CD8-positive, alpha-beta memory T cell (primary cell): Measurements from ENCODE around the gene ERGIC1. TPM values are rescaled to one million over a fixed set of nuclear protein-coding genes. Genes with fewer than 3 reads are reported as not detected.

ENCODE experiments used
- CTCF ChIA-PET: fragments of 350-600 bp; sonication (Branson Sonifier 250); formaldehyde crosslinking; loops from one replicate; lab custom pipeline; 2021; ENCODE audit warnings: antibody characterized with exemption; lab: Charles Lee
- POLR2A ChIA-PET: fragments of 350-600 bp; sonication (Branson Sonifier 250); formaldehyde crosslinking; loops from one replicate; lab custom pipeline; 2021; ENCODE audit warnings: antibody characterized with exemption; lab: Charles Lee
- DNase-seq, 5 donors: peaks; one replicate each; pipeline versions ENCODE4 v3.0.0 to v3.0.0-alpha.2; 2020 to 2022; ENCODE audit warnings: mixed read lengths in 1 of 5
- H3K27ac ChIP-seq: one replicate; pipeline ENCODE4 v1.7.0; 2013; ENCODE audit warnings: low read depth, mild to moderate bottlenecking, low read length, moderate library complexity
- H3K27me3 ChIP-seq: 2 replicates; pipeline ENCODE4 v1.7.0; 2013; ENCODE audit warnings: low read length, mild to moderate bottlenecking; ENCODE audit not compliant: insufficient read depth, poor library complexity, severe bottlenecking
- H3K36me3 ChIP-seq: 2 replicates; pipeline ENCODE4 v1.7.0; 2013; ENCODE audit warnings: mild to moderate bottlenecking, low read length, moderate library complexity; ENCODE audit not compliant: insufficient read depth
- H3K4me1 ChIP-seq: 2 replicates; pipeline ENCODE4 v1.7.0; 2013; ENCODE audit warnings: mild to moderate bottlenecking, low read length, moderate library complexity; ENCODE audit not compliant: insufficient read depth
- H3K4me3 ChIP-seq: 2 replicates; pipeline ENCODE4 v1.7.0; 2013; ENCODE audit warnings: mild to moderate bottlenecking, low read length
- H3K9me3 ChIP-seq: 2 replicates; pipeline ENCODE4 v1.7.0; 2013; ENCODE audit warnings: mild to moderate bottlenecking, low read length
- H3K27ac Mint-ChIP-seq, 8 donors: one replicate each; pipeline ENCODE4 v1.8.0; 2020 to 2021; ENCODE audit warnings: mixed read lengths in 8 of 8, mild to moderate bottlenecking in 6 of 8, inconsistent platforms in 3 of 8, moderate library complexity in 3 of 8
- H3K27me3 Mint-ChIP-seq, 2 donors: one replicate each; pipeline ENCODE4 v1.8.0; 2020 to 2021; ENCODE audit warnings: mixed read lengths in 2 of 2, mild to moderate bottlenecking in 1 of 2, moderate library complexity in 1 of 2
- H3K36me3 Mint-ChIP-seq, 3 donors: one replicate each; pipeline ENCODE4 v1.8.0; 2020 to 2021; ENCODE audit warnings: mixed read lengths in 3 of 3, inconsistent platforms in 1 of 3, mild to moderate bottlenecking in 1 of 3
- H3K4me1 Mint-ChIP-seq, 3 donors: one replicate each; pipeline ENCODE4 v1.8.0; 2020 to 2021; ENCODE audit warnings: mixed read lengths in 3 of 3, inconsistent platforms in 1 of 3, mild to moderate bottlenecking in 1 of 3
- H3K4me3 Mint-ChIP-seq, 7 donors: one replicate each; pipeline ENCODE4 v1.8.0; 2020 to 2021; ENCODE audit warnings: mixed read lengths in 7 of 7, mild to moderate bottlenecking in 6 of 7, moderate library complexity in 4 of 7, inconsistent platforms in 2 of 7
- H3K9me3 Mint-ChIP-seq, 5 donors: one replicate each; pipeline ENCODE4 v1.8.0; 2020 to 2022; ENCODE audit warnings: mixed read lengths in 5 of 5, mild to moderate bottlenecking in 3 of 5, moderate library complexity in 2 of 5, inconsistent platforms in 1 of 5
- polyA plus RNA-seq: library from polyadenylated mRNA; unstranded; fragments of 300-500 nt; fragmentation: Illumina TruSeq; gene quantifications from one replicate; pipeline ENCODE4 v1.2.3, GENCODE V29; 2021
- total RNA-seq, 2 experiments: library from RNA; stranded (reverse); gene quantifications; one replicate each; pipeline ENCODE4 v1.2.3, GENCODE V29; 2021

ERGIC1 gene
- total and polyA plus RNA-seq, 3 experiments from 2014 or later = 25.9 to 39.9 (median 39.7) TPM

DNA sequence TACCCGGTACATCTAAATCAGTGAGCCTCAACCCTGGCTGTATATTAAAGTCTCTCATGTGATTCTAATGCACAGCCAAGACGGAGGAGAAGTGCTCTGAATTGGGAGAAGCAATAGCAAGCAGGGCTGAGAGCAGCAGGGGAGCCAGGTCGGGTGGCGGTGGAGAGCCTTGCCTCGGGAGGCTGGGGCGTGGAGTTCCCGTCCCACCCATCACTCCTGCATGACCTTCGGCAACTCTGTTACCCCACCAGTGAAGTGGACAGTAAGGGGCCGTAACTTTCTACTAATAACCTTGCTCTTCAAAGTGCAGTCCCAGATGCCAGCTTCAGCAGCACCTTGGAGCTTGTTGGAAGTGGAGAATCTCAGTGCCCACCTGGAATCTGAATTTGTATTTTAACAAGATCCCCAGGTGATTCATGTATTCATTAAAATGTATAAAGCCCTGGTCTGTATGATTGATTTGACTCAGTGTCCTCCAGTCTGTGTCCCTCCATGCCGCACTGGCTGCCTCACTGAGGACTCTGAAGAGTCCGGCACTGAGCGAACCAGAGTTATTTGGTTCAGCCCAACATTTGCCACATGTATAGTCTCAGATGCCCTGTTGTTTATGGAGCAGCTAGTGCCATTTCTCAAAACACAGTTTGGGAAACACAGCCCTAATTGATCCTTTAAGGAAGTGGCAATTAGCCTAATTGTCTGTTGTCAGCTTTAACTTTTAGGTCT, 6.5 kb downstream of the ERGIC1 start:
- no peaks in the 10 kb centered on the region for H3K36me3 ChIP-seq
- POLR2A ChIA-PET = no interaction called here
- Mint-ChIP-seq H3K27me3 (no peaks in the 10 kb centered on the region), H3K4me3 (no peak overlapping the region), H3K4me1 (peaks cover 48 to 69% (median 59%) of the 10 kb centered on the region in 3 donors), H3K9me3 (no peaks in the 10 kb centered on the region), H3K36me3 (peaks cover 3 to 29% (median 10%) of the 10 kb centered on the region in 3 donors), H3K27ac (peak overlapping the region in 6 of 8 donors; percentile 11 to 89 (median 83))
- H3K27me3 ChIP-seq = no peaks in the 10 kb centered on the region
- peaks cover 31% of the 10 kb centered on the region for H3K4me1 ChIP-seq
- no peak overlapping the region for H3K4me3 ChIP-seq
- no peak overlapping the region for H3K27ac ChIP-seq
- CTCF ChIA-PET = interaction anchor here (1.0 to 6.4 kb wide), 3 partner anchors 69 to 124 kb away, joined by 3 to 55 read pairs (median 3); partner anchors contain the start of gene DUSP1
- H3K9me3 ChIP-seq = no peaks in the 10 kb centered on the region
- no peak for DNase-seq

DNA sequence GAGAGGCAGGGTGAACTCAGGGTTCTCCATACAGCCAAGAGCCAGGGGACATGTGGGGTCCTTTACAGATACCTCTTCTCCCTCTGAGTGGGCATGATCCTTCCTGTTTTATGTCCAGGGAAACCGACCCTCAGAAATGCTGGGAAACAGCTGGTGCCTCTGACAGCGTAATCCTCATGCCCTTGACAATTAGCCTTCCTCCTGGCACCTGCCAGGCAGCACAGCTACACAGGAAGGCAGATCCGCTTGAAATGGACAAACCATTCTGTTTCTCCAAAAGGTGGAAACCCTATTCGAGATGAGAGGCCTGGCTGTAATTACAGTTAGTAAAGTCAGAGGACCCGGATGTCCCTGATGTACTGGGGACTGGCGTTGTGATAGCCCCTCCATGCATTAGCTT, 7.2 kb downstream of the ERGIC1 start:
- peaks cover 3 to 29% (median 10%) of the 10 kb centered on the region in 3 donors for H3K36me3 Mint-ChIP-seq
- CTCF ChIA-PET = interaction anchor here (1.0 to 1.5 kb wide), 2 partner anchors 9 to 91 kb away, joined by 3 read pairs; no protein-coding TSS in a partner anchor
- Histone ChIP-seq H3K36me3 (no peaks in the 10 kb centered on the region), H3K9me3 (no peaks in the 10 kb centered on the region), H3K27ac (no peak overlapping the region), H3K4me3 (no peak overlapping the region), H3K27me3 (no peaks in the 10 kb centered on the region), H3K4me1 (peaks cover 25% of the 10 kb centered on the region)
- DNase-seq = no peak
- H3K4me1 Mint-ChIP-seq = peaks cover 41 to 67% (median 53%) of the 10 kb centered on the region in 3 donors
- peak overlapping the region in 1 of 7 donors; percentile 34 for H3K4me3 Mint-ChIP-seq
- POLR2A ChIA-PET = no interaction called here
- H3K9me3 Mint-ChIP-seq = no peaks in the 10 kb centered on the region
- H3K27ac Mint-ChIP-seq = peak overlapping the region in 4 of 8 donors; percentile 26 to 84 (median 78)
- H3K27me3 Mint-ChIP-seq = no peaks in the 10 kb centered on the region

DNA sequence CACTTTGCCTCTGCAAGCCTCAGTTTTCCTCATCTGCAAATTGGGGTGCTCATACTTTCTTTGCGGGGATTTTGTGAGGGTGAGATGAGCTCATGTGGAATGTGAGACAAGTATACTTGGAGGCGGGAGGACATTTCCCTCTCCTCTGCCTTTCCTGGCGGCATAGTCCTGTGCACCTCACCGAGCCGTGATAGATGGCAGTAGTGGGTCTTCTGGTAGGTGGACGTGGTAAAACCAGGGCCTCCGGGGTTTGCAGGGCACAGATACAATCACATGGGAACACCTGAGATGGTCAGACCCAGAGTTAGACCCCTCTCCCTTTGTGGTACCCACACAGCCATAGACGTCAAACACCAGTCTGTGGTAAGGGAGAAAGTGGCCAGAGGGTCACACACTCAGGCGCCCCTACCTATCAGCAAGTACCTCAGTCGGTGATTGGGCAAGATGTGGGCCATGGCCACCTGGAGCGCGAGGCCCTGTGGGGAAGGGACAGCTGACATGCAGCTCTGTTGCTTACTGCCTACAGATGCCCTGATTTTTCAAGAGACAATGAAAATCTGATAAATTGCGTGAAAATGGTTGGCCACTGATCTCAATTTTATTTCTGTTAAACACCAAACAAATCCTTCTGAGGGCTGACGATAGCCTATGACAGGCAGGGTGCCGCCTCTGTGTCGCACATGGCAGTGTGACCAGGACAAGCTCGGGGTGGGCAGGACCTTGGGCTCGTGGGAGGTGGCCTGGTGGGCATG, 9.9 kb downstream of the ERGIC1 start:
- H3K4me3 Mint-ChIP-seq = no peak overlapping the region
- H3K27me3 Mint-ChIP-seq = no peaks in the 10 kb centered on the region
- no peaks in the 10 kb centered on the region for H3K9me3 Mint-ChIP-seq
- Histone ChIP-seq H3K27me3 (no peaks in the 10 kb centered on the region), H3K9me3 (no peaks in the 10 kb centered on the region), H3K4me1 (peaks cover 6% of the 10 kb centered on the region), H3K27ac (no peak overlapping the region), H3K36me3 (peaks cover 4% of the 10 kb centered on the region), H3K4me3 (no peak overlapping the region)
- ChIA-PET CTCF (no interaction called here), POLR2A (no interaction called here)
- DNase-seq = no peak
- peaks cover 36 to 67% (median 54%) of the 10 kb centered on the region in 3 donors for H3K4me1 Mint-ChIP-seq
- peak overlapping the region in 3 of 8 donors; percentile 55 to 66 (median 60) for H3K27ac Mint-ChIP-seq
- peaks cover 3 to 29% (median 10%) of the 10 kb centered on the region in 3 donors for H3K36me3 Mint-ChIP-seq

DNA sequence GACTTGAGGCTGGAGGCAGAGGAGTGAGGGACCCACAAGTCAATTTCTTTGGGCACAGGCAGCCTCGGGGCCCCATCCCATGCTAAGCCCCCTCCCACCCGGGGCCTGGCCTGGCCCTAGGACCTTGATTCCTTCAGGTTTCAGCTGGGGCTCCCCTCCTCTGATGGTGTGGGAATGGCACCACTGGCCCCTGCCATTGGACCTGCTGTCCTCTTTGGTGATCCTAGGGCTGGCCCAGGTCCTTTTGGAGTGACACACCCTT, 10.5 kb downstream of the ERGIC1 start:
- Histone ChIP-seq H3K9me3 (no peaks in the 10 kb centered on the region), H3K27me3 (no peaks in the 10 kb centered on the region), H3K27ac (no peak overlapping the region), H3K4me3 (no peak overlapping the region), H3K4me1 (peaks cover 11% of the 10 kb centered on the region), H3K36me3 (peaks cover 4% of the 10 kb centered on the region)
- no peak for DNase-seq
- Mint-ChIP-seq H3K4me1 (peaks cover 39 to 72% (median 57%) of the 10 kb centered on the region in 3 donors), H3K9me3 (no peaks in the 10 kb centered on the region), H3K36me3 (peaks cover 3 to 29% (median 10%) of the 10 kb centered on the region in 3 donors), H3K27ac (peak overlapping the region in 5 of 8 donors; percentile 21 to 91 (median 60)), H3K4me3 (no peak overlapping the region), H3K27me3 (no peaks in the 10 kb centered on the region)
- CTCF ChIA-PET = no interaction called here
- POLR2A ChIA-PET = no interaction called here

DNA sequence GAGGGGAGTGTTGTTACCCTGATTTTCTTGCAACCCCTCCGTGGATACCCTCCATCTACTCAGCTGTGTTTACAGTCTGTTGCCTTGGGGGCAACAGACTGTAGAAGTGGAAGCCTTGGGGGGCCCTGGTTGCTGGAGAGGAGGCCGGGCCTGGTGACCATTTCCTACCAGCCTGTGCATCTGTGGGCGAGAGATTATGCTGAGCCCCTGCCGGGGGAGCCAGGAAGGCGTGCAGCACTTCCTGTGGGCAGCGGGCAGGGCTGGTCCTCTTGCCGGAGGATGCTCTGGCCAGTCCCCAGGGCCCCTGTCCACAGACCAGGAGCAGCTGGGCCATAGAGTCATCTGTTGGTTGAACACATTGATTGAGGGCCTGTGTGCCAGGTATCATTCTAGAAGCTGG, 11.1 kb downstream of the ERGIC1 start:
- DNase-seq = no peak
- H3K9me3 Mint-ChIP-seq = no peaks in the 10 kb centered on the region
- Histone ChIP-seq H3K27me3 (no peaks in the 10 kb centered on the region), H3K4me3 (no peak overlapping the region), H3K27ac (no peak overlapping the region), H3K9me3 (no peaks in the 10 kb centered on the region), H3K4me1 (peaks cover 15% of the 10 kb centered on the region), H3K36me3 (peaks cover 4% of the 10 kb centered on the region)
- ChIA-PET CTCF (no interaction called here), POLR2A (no interaction called here)
- peaks cover 3 to 29% (median 10%) of the 10 kb centered on the region in 3 donors for H3K36me3 Mint-ChIP-seq
- peak overlapping the region in 2 of 8 donors; percentile 55 to 68 for H3K27ac Mint-ChIP-seq
- no peak overlapping the region for H3K4me3 Mint-ChIP-seq
- H3K4me1 Mint-ChIP-seq = peaks cover 40 to 75% (median 58%) of the 10 kb centered on the region in 3 donors
- H3K27me3 Mint-ChIP-seq = no peaks in the 10 kb centered on the region

DNA sequence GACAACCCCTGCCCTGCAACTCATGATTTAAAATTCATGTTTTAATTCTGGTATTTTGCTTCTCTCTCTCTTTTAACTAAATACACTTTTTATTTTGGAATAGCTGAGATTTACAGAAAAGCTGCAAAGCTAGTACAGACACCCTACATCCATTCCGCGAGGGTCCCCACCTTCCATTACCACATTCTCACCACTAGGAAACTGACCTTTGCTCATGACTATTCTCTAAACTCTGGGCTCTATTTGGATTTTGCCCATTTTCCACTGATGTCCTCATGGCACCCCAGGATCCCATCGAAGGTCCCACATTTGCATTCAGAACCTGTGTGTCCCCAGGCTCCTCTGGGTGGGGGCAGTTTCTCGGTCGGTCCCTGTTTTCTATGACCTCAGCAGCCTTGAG, 11.5 kb downstream of the ERGIC1 start:
- H3K9me3 ChIP-seq = no peaks in the 10 kb centered on the region
- peaks cover 15% of the 10 kb centered on the region for H3K4me1 ChIP-seq
- no peak overlapping the region for H3K4me3 ChIP-seq
- H3K36me3 Mint-ChIP-seq = peaks cover 3 to 25% (median 10%) of the 10 kb centered on the region in 3 donors
- ChIA-PET CTCF (no interaction called here), POLR2A (no interaction called here)
- no peak for DNase-seq
- no peak overlapping the region for H3K27ac ChIP-seq
- no peaks in the 10 kb centered on the region for H3K9me3 Mint-ChIP-seq
- H3K27me3 ChIP-seq = no peaks in the 10 kb centered on the region
- H3K4me1 Mint-ChIP-seq = peaks cover 40 to 73% (median 55%) of the 10 kb centered on the region in 3 donors
- H3K27ac Mint-ChIP-seq = peak overlapping the region in 2 of 8 donors; percentile 55 to 68
- peaks cover 4% of the 10 kb centered on the region for H3K36me3 ChIP-seq
- no peaks in the 10 kb centered on the region for H3K27me3 Mint-ChIP-seq
- H3K4me3 Mint-ChIP-seq = no peak overlapping the region

DNA sequence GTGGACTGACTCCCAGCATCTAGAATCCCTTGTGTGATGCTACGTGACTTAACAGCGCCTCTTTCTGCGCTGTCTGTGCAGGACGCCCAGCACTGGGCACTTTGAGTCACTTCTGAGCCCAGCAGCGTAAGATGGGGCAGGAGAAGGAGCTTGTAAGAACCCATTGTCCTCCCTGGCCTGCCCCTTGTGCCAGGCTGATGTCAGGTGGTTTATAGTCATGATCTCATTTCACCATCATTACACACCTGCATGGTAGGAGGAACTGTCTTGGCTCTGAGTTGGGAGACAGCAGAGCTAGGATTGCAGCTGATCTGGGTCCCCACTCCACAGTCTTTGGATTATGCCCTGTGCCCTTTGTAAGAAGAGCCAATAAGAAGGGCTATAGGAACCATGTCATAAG, 12.2 kb downstream of the ERGIC1 start:
- no peaks in the 10 kb centered on the region for H3K27me3 Mint-ChIP-seq
- no peaks in the 10 kb centered on the region for H3K9me3 ChIP-seq
- H3K4me1 ChIP-seq = peaks cover 15% of the 10 kb centered on the region
- no peaks in the 10 kb centered on the region for H3K27me3 ChIP-seq
- ChIA-PET POLR2A (no interaction called here), CTCF (no interaction called here)
- no peak overlapping the region for H3K27ac ChIP-seq
- H3K9me3 Mint-ChIP-seq = no peaks in the 10 kb centered on the region
- peak overlapping the region in 4 of 8 donors; percentile 20 to 81 (median 78) for H3K27ac Mint-ChIP-seq
- no peak for DNase-seq
- H3K36me3 Mint-ChIP-seq = peaks cover 3 to 21% (median 7%) of the 10 kb centered on the region in 3 donors
- H3K4me1 Mint-ChIP-seq = peaks cover 39 to 71% (median 49%) of the 10 kb centered on the region in 3 donors
- H3K36me3 ChIP-seq = peaks cover 4% of the 10 kb centered on the region
- H3K4me3 ChIP-seq = no peak overlapping the region
- H3K4me3 Mint-ChIP-seq = no peak overlapping the region

DNA sequence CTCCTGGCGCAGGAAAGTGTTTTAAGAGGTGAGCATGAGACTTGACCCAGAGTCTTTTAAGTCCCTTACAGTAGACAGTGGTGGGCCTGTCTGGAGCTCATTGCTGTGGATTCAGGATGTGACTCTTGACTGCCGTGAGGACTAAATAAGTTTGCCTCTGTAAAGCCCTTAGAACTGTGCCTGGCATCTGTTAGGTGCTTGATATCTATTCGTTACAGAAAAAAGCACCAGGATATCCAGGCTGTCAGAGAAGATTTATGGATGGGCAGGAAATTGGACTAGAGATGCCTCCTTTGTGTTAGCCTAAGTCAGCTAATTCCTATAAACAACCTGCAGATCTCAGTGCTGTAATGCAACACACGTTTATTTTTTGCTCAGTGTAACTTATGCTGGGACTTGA, 12.6 kb downstream of the ERGIC1 start:
- Histone ChIP-seq H3K27ac (no peak overlapping the region), H3K9me3 (no peaks in the 10 kb centered on the region), H3K36me3 (peaks cover 4% of the 10 kb centered on the region), H3K4me1 (peaks cover 15% of the 10 kb centered on the region), H3K27me3 (no peaks in the 10 kb centered on the region), H3K4me3 (no peak overlapping the region)
- H3K4me1 Mint-ChIP-seq = peaks cover 41 to 69% (median 47%) of the 10 kb centered on the region in 3 donors
- peak overlapping the region in 6 of 8 donors; percentile 8 to 81 (median 62) for H3K27ac Mint-ChIP-seq
- CTCF ChIA-PET = no interaction called here
- H3K9me3 Mint-ChIP-seq = no peaks in the 10 kb centered on the region
- no peak for DNase-seq
- H3K4me3 Mint-ChIP-seq = no peak overlapping the region
- H3K27me3 Mint-ChIP-seq = no peaks in the 10 kb centered on the region
- H3K36me3 Mint-ChIP-seq = peaks cover 3 to 18% (median 7%) of the 10 kb centered on the region in 3 donors
- POLR2A ChIA-PET = no interaction called here
